CD4-positive, alpha-beta memory T cell (primary cell): ENCODE results near the gene PLA2G4A. TPM values are rescaled to one million over a fixed set of nuclear protein-coding genes. Genes with fewer than 3 reads are reported as not detected.

ENCODE experiments used
- CTCF ChIA-PET: fragments of 350-600 bp; sonication (Branson Sonifier 250); formaldehyde crosslinking; loops from one replicate; lab custom pipeline; 2021; ENCODE audit warnings: inconsistent platforms; ENCODE audit not compliant: partially characterized antibody; lab: Charles Lee
- POLR2A ChIA-PET: fragments of 350-600 bp; sonication (Branson Sonifier 250); formaldehyde crosslinking; loops from one replicate; lab custom pipeline; 2021; ENCODE audit not compliant: partially characterized antibody; lab: Charles Lee
- DNase-seq, 5 donors: peaks; one replicate each; pipeline versions ENCODE4 v3.0.0 to v3.0.0-alpha.2; 2020 to 2022; ENCODE audit warnings: mixed read lengths in 1 of 5
- H3K27ac ChIP-seq: one replicate; pipeline ENCODE4 v1.7.0; 2013; ENCODE audit warnings: low read depth, low read length
- H3K27me3 ChIP-seq: 2 replicates; pipeline ENCODE4 v1.7.0; 2013; ENCODE audit warnings: mild to moderate bottlenecking, low read length, moderate library complexity; ENCODE audit not compliant: insufficient read depth
- H3K36me3 ChIP-seq: 2 replicates; pipeline ENCODE4 v1.7.0; 2013; ENCODE audit warnings: mild to moderate bottlenecking, low read length, moderate library complexity; ENCODE audit not compliant: insufficient read depth
- H3K4me1 ChIP-seq: 2 replicates; pipeline ENCODE4 v1.7.0; 2013; ENCODE audit warnings: mild to moderate bottlenecking, low read length, moderate library complexity; ENCODE audit not compliant: insufficient read depth
- H3K4me3 ChIP-seq, 2 donors: one replicate each; pipeline ENCODE4 v1.7.0; 2013; ENCODE audit warnings: low read length in 2 of 2, mild to moderate bottlenecking in 1 of 2
- H3K9me3 ChIP-seq, 2 donors: one replicate each; pipeline ENCODE4 v1.7.0; 2013; ENCODE audit warnings: low read length in 2 of 2, control low read depth in 1 of 2; ENCODE audit not compliant: control insufficient read depth in 1 of 2
- H3K27ac Mint-ChIP-seq, 7 donors: one replicate each; pipeline ENCODE4 v1.8.0; 2020 to 2021; ENCODE audit warnings: mixed read lengths in 7 of 7, mild to moderate bottlenecking in 6 of 7, inconsistent platforms in 3 of 7, moderate library complexity in 3 of 7
- H3K27me3 Mint-ChIP-seq, 2 donors: one replicate each; pipeline ENCODE4 v1.8.0; 2020 to 2021; ENCODE audit warnings: mixed read lengths in 2 of 2
- H3K36me3 Mint-ChIP-seq, 2 donors: one replicate each; pipeline ENCODE4 v1.8.0; 2020 to 2021; ENCODE audit warnings: mixed read lengths in 2 of 2, inconsistent platforms in 1 of 2, mild to moderate bottlenecking in 1 of 2
- H3K4me1 Mint-ChIP-seq, 4 donors: one replicate each; pipeline ENCODE4 v1.8.0; 2020 to 2021; ENCODE audit warnings: mixed read lengths in 4 of 4, mild to moderate bottlenecking in 1 of 4
- H3K4me3 Mint-ChIP-seq, 8 donors: one replicate each; pipeline ENCODE4 v1.8.0; 2020 to 2021; ENCODE audit warnings: mixed read lengths in 8 of 8, mild to moderate bottlenecking in 7 of 8, moderate library complexity in 6 of 8, inconsistent platforms in 3 of 8
- H3K9me3 Mint-ChIP-seq, 8 donors: one replicate each; pipeline ENCODE4 v1.8.0; 2020 to 2021; ENCODE audit warnings: mixed read lengths in 8 of 8, mild to moderate bottlenecking in 5 of 8, inconsistent platforms in 3 of 8, moderate library complexity in 1 of 8
- intact Hi-C: fragments of 100-400 bp; cut with micrococcal nuclease; formaldehyde crosslinking; loops from one replicate; pipeline ENCODE4 v1.15.1; 2023
- polyA plus RNA-seq, 2 donors: library from polyadenylated mRNA; unstranded; fragments of 300-500 nt; fragmentation: Illumina TruSeq; gene quantifications; one replicate each; pipeline ENCODE4 v1.2.3, GENCODE V29; 2021
- total RNA-seq, 2 experiments: library from RNA; stranded (reverse); gene quantifications; one replicate each; pipeline ENCODE4 v1.2.3, GENCODE V29; 2021

The PLA2G4A gene
- total and polyA plus RNA-seq, 4 experiments from 2014 or later: 0.25 to 0.32 TPM; not detected in 2

GRCh38 chr1:186997877-186998276, 169.1 kb downstream of the PLA2G4A start:
- Mint-ChIP-seq H3K4me1 (no peaks in the 10 kb centered on the region), H3K9me3 (peaks cover 0 to 2% (median 0%) of the 10 kb centered on the region in 8 donors), H3K36me3 (no peaks in the 10 kb centered on the region), H3K27me3 (peaks cover 0 to 5% of the 10 kb centered on the region in 2 donors), H3K27ac (no peak overlapping the region), H3K4me3 (no peak overlapping the region)
- H3K9me3 ChIP-seq: no peaks in the 10 kb centered on the region
- CTCF ChIA-PET: no interaction called here
- no peaks in the 10 kb centered on the region for H3K27me3 ChIP-seq
- no peak for DNase-seq
- no peak overlapping the region for H3K27ac ChIP-seq
- POLR2A ChIA-PET: no interaction called here
- no peaks in the 10 kb centered on the region for H3K36me3 ChIP-seq
- no peaks in the 10 kb centered on the region for H3K4me1 ChIP-seq
- intact Hi-C loops: no loop called here
- H3K4me3 ChIP-seq: no peak overlapping the region

GRCh38 chr1:186999506-186999905, 170.8 kb downstream of the PLA2G4A start:
- H3K4me3 Mint-ChIP-seq: no peak overlapping the region
- no peaks in the 10 kb centered on the region for H3K36me3 ChIP-seq
- H3K27me3 ChIP-seq: no peaks in the 10 kb centered on the region
- no peaks in the 10 kb centered on the region for H3K4me1 ChIP-seq
- DNase-seq: no peak
- intact Hi-C loops: no loop called here
- H3K36me3 Mint-ChIP-seq: no peaks in the 10 kb centered on the region
- no peak overlapping the region for H3K4me3 ChIP-seq
- H3K27ac ChIP-seq: no peak overlapping the region
- peaks cover 0 to 2% (median 0%) of the 10 kb centered on the region in 8 donors for H3K9me3 Mint-ChIP-seq
- H3K27ac Mint-ChIP-seq: no peak overlapping the region
- POLR2A ChIA-PET: no interaction called here
- peaks cover 1 to 5% of the 10 kb centered on the region in 2 donors for H3K27me3 Mint-ChIP-seq
- no peaks in the 10 kb centered on the region for H3K4me1 Mint-ChIP-seq
- CTCF ChIA-PET: no interaction called here
- H3K9me3 ChIP-seq: no peaks in the 10 kb centered on the region

GRCh38 chr1:187001198-187001889, 172.6 kb downstream of the PLA2G4A start:
- H3K27ac Mint-ChIP-seq: no peak overlapping the region
- DNase-seq: no peak
- no peaks in the 10 kb centered on the region for H3K4me1 Mint-ChIP-seq
- CTCF ChIA-PET: no interaction called here
- H3K9me3 Mint-ChIP-seq: peaks cover 0 to 2% (median 0%) of the 10 kb centered on the region in 8 donors
- H3K4me3 ChIP-seq: no peak overlapping the region
- peaks cover 1 to 5% of the 10 kb centered on the region in 2 donors for H3K27me3 Mint-ChIP-seq
- no peak overlapping the region for H3K4me3 Mint-ChIP-seq
- H3K27ac ChIP-seq: no peak overlapping the region
- H3K36me3 Mint-ChIP-seq: no peaks in the 10 kb centered on the region
- no peaks in the 10 kb centered on the region for H3K36me3 ChIP-seq
- H3K9me3 ChIP-seq: no peaks in the 10 kb centered on the region
- intact Hi-C loops: no loop called here
- no peaks in the 10 kb centered on the region for H3K27me3 ChIP-seq
- H3K4me1 ChIP-seq: no peaks in the 10 kb centered on the region
- POLR2A ChIA-PET: no interaction called here

- intact Hi-C loops: no loop called here
- CTCF ChIA-PET: no interaction called here
- Mint-ChIP-seq H3K4me3 (no peak overlapping the region), H3K9me3 (peaks cover 0 to 6% (median 1%) of the 10 kb centered on the region in 8 donors), H3K4me1 (no peaks in the 10 kb centered on the region), H3K27me3 (peaks cover 3 to 6% of the 10 kb centered on the region in 2 donors), H3K27ac (no peak overlapping the region), H3K36me3 (no peaks in the 10 kb centered on the region)
- H3K4me1 ChIP-seq: no peaks in the 10 kb centered on the region
- no peaks in the 10 kb centered on the region for H3K27me3 ChIP-seq
- no peaks in the 10 kb centered on the region for H3K9me3 ChIP-seq
- H3K27ac ChIP-seq: no peak overlapping the region
- POLR2A ChIA-PET: no interaction called here
- no peak overlapping the region for H3K4me3 ChIP-seq
- H3K36me3 ChIP-seq: no peaks in the 10 kb centered on the region
- DNase-seq: no peak
Observed at GRCh38 chr1:187003353-187003752, 174.6 kb downstream of the PLA2G4A start.

GRCh38 chr1:187006896-187007295, 178.1 kb downstream of the PLA2G4A start:
- H3K27me3 Mint-ChIP-seq: peaks cover 1 to 3% of the 10 kb centered on the region in 2 donors
- Histone ChIP-seq H3K4me1 (no peaks in the 10 kb centered on the region), H3K27me3 (no peaks in the 10 kb centered on the region), H3K27ac (no peak overlapping the region), H3K4me3 (no peak overlapping the region), H3K9me3 (no peaks in the 10 kb centered on the region), H3K36me3 (no peaks in the 10 kb centered on the region)
- H3K4me1 Mint-ChIP-seq: no peaks in the 10 kb centered on the region
- H3K9me3 Mint-ChIP-seq: peaks cover 0 to 14% (median 5%) of the 10 kb centered on the region in 8 donors
- H3K4me3 Mint-ChIP-seq: no peak overlapping the region
- ChIA-PET POLR2A (no interaction called here), CTCF (no interaction called here)
- no peaks in the 10 kb centered on the region for H3K36me3 Mint-ChIP-seq
- intact Hi-C loops: no loop called here
- peak overlapping the region in 1 of 7 donors; percentile 10 for H3K27ac Mint-ChIP-seq
- no peak for DNase-seq

- DNase-seq: no peak
- H3K27ac ChIP-seq: no peak overlapping the region
- no peak overlapping the region for H3K27ac Mint-ChIP-seq
- no peak overlapping the region for H3K4me3 ChIP-seq
- no peaks in the 10 kb centered on the region for H3K36me3 Mint-ChIP-seq
- no peaks in the 10 kb centered on the region for H3K4me1 ChIP-seq
- H3K27me3 Mint-ChIP-seq: peaks cover 1 to 5% of the 10 kb centered on the region in 2 donors
- intact Hi-C loops: no loop called here
- H3K36me3 ChIP-seq: no peaks in the 10 kb centered on the region
- H3K4me3 Mint-ChIP-seq: no peak overlapping the region
- no peaks in the 10 kb centered on the region for H3K4me1 Mint-ChIP-seq
- H3K9me3 Mint-ChIP-seq: peaks cover 0 to 14% (median 5%) of the 10 kb centered on the region in 8 donors
- H3K27me3 ChIP-seq: no peaks in the 10 kb centered on the region
- POLR2A ChIA-PET: no interaction called here
- H3K9me3 ChIP-seq: no peaks in the 10 kb centered on the region
- CTCF ChIA-PET: no interaction called here
Observed at GRCh38 chr1:187009320-187009719, 180.6 kb downstream of the PLA2G4A start.

- H3K36me3 ChIP-seq: no peaks in the 10 kb centered on the region
- Mint-ChIP-seq H3K36me3 (no peaks in the 10 kb centered on the region), H3K4me3 (no peak overlapping the region), H3K9me3 (peaks cover 0 to 14% (median 5%) of the 10 kb centered on the region in 8 donors), H3K4me1 (no peaks in the 10 kb centered on the region), H3K27me3 (peaks cover 1 to 5% of the 10 kb centered on the region in 2 donors), H3K27ac (no peak overlapping the region)
- DNase-seq: no peak
- ChIA-PET CTCF (no interaction called here), POLR2A (no interaction called here)
- H3K4me1 ChIP-seq: no peaks in the 10 kb centered on the region
- H3K27ac ChIP-seq: no peak overlapping the region
- no peak overlapping the region for H3K4me3 ChIP-seq
- intact Hi-C loops: no loop called here
- H3K27me3 ChIP-seq: no peaks in the 10 kb centered on the region
- no peaks in the 10 kb centered on the region for H3K9me3 ChIP-seq
Observed at GRCh38 chr1:187010571-187011309, 182.0 kb downstream of the PLA2G4A start.
